Measurements from ENCODE around the gene FOXI1.

Gene FOXI1

DNA sequence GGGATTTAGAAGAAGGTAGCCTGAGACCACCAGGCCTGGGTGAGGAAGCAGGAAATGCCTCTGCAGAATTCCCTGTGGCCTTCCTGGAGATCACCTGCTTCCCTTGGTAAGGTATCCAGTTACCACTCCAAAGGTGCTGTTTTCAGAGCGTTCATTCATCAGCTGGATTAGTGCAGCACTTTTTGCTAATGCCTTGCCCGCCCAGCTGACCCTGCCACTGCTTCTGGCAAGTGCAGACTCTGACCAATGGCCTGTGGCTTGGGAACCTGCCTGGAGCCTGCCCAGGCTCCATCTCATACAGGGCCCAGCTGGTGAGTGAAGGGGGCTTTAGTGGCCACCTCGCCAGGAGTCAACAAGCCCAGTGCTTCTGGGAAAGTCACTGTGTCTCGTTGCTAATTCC is 48.6 kb downstream of the FOXI1 start:
- DNase-seq, result peak; percentile 25 to 77

DNA sequence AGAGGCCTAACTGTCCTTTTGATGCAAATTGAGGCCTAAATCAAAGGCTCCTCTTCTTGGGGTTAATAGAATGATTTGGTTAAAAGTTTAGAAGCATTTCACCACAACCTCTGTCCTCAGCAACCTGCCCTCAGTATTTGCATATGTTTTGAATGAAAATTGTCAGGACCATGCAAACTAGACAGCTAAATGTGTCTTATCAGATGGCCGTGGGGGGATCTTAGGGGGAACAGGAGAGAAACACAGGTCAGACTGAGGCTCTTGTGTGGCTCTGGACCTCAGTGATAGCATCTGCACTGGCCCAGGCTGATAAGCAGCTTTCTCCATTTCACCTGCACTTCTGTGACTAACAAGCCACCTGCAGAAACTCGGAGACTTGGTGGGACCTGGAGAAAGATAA is 49.0 kb downstream of the FOXI1 start:
- no peak for DNase-seq

DNA sequence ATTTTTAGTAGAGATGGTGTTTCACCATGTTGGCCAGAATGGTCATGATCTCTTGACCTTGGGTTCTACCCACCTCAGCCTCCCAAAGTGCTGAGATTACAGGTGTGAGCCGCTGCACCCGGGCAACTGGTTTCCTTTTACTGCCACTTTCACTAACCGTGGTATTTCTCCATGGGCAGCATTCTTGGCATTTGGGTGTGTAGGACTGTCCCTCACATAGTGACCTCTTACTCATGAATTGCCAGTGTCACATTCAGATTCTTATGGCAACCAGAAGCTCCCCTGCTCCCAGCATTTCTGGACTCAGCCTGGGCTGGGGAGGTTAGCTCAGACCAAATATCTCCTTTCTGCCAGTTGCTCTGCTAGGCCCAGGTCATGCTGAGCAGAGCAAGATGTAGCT is 50.1 kb downstream of the FOXI1 start:
- DNase-seq, result no peak

DNA sequence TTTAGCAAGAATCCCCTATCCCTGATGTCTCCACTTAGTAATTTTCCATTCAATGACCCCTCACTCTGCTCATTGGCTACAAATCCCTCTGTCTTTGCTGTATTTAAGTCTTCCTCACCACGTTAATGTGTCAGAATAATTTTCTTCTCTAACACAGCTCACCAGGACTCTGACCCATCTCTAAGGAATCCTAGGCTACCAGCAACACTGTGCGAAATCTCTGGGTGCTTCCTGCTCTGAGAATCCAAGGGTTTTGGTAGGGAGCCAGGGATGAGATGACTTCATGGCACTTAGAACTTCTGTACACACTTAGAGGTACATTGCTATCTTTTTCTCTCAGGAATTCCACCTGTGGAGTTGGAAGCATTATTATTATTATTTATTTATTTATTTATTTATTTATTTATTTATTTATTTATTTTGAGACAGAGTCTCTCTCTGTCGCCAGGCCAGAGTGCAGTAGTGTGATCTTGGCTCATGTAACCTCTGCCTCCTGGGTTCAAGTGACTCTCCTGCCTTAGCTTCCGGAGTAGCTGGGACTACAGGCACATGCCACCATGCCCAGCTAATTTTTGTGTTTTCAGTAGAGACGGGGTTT is 53.5 kb downstream of the FOXI1 start:
- no peak for DNase-seq
